Suprapubic skin (tissue), 4 donors: Measurements from ENCODE around the gene STXBP4. TPM values are rescaled to one million over a fixed set of nuclear protein-coding genes. Genes with fewer than 3 reads are reported as not detected.
A peak's percentile ranks its signal among the peaks of the same experiment; 100 is the strongest.

Experiments used
- DNase-seq, 2 donors: peaks; one replicate each; pipeline ENCODE4 v3.0.0-alpha.2; 2019; ENCODE audit warnings: low spot score in 2 of 2
- H3K27ac ChIP-seq: fragments of 200-600 bp; sonication (generic); one replicate; pipeline ENCODE4 v1.5.1; 2019
- H3K27me3 ChIP-seq: fragments of 200-600 bp; sonication (generic); one replicate; pipeline ENCODE4 v1.5.1; 2019
- H3K36me3 ChIP-seq: fragments of 200-600 bp; sonication (generic); one replicate; pipeline ENCODE4 v1.5.1; 2019
- H3K4me1 ChIP-seq: fragments of 200-600 bp; sonication (generic); one replicate; pipeline ENCODE4 v1.5.1; 2019
- H3K4me3 ChIP-seq: fragments of 200-600 bp; sonication (generic); one replicate; pipeline ENCODE4 v1.5.1; 2019; ENCODE audit warnings: mild to moderate bottlenecking
- H3K9me3 ChIP-seq: fragments of 200-600 bp; sonication (generic); one replicate; pipeline ENCODE4 v1.5.1; 2019
- EP300 ChIP-seq: sonication (generic); formaldehyde crosslinking; IDR thresholded peaks from one replicate; pipeline ENCODE4 v1.6.1; 2017; ENCODE audit warnings: antibody characterized with exemption
- POLR2A ChIP-seq, 2 donors: fragments of 450-650 bp; IDR thresholded peaks; one replicate each; pipeline ENCODE4 v1.6.1; 2017; ENCODE audit warnings: antibody characterized with exemption in 2 of 2, mild to moderate bottlenecking in 2 of 2, moderate library complexity in 2 of 2
- POLR2AphosphoS5 ChIP-seq, 3 donors: sonication (generic); formaldehyde crosslinking; IDR thresholded peaks; one replicate each; pipeline ENCODE4 v1.6.1; 2017; ENCODE audit warnings: antibody characterized with exemption in 3 of 3
- WGBS: methylation state at CpG from one replicate; pipeline ENCODE4 v1.1.5; 2018; 5-methylcytosine and 5-hydroxymethylcytosine counted together
- total RNA-seq, 4 donors: library from RNA; depleted of rRNA; stranded (reverse); fragments of >200 nt; gene quantifications; one replicate each; pipeline ENCODE4 v1.1.0, GENCODE V29; 2016
- TF ChIP-seq, protein P1 (sequence below), 2 donors: fragments of 200-600 bp in 1 of 2; fragments of 450-650 bp in 1 of 2; sonication (generic) in 1 of 2; IDR thresholded peaks; one replicate each; pipeline ENCODE4 v1.5.1; 2016 to 2019; ENCODE audit warnings: antibody characterized with exemption in 2 of 2, mild to moderate bottlenecking in 1 of 2, moderate library complexity in 1 of 2

The STXBP4 gene
- total RNA-seq, 4 donors from 2014 or later, result 1.6 to 29.4 (median 7.4) TPM

DNA sequence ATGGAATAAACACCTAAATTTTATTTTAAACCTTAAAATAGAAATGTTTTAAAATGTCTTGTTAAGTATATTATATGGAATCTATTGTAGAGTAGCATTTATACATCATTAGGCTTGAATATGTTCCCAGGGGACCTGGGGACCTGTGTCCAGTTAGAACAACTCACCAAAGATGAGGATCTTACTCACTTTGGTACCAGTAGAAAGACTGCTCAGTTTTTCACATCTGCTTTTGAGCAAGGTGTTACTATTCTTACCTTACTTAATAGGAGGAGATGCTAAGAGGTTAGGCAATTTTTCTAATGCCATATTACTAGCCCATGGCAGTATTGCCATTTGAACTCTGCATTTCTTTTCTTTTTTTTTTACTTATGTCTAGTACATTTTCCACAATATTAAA lies 14.7 kb downstream of the STXBP4 start:
- TF ChIP-seq POLR2AphosphoS5 (IDR thresholded peaks at IDR 0.05), result no peak
- TF ChIP-seq EP300, result no peak
- TF ChIP-seq POLR2A (IDR thresholded peaks at IDR 0.05), result no peak
- TF ChIP-seq, protein P1, sequence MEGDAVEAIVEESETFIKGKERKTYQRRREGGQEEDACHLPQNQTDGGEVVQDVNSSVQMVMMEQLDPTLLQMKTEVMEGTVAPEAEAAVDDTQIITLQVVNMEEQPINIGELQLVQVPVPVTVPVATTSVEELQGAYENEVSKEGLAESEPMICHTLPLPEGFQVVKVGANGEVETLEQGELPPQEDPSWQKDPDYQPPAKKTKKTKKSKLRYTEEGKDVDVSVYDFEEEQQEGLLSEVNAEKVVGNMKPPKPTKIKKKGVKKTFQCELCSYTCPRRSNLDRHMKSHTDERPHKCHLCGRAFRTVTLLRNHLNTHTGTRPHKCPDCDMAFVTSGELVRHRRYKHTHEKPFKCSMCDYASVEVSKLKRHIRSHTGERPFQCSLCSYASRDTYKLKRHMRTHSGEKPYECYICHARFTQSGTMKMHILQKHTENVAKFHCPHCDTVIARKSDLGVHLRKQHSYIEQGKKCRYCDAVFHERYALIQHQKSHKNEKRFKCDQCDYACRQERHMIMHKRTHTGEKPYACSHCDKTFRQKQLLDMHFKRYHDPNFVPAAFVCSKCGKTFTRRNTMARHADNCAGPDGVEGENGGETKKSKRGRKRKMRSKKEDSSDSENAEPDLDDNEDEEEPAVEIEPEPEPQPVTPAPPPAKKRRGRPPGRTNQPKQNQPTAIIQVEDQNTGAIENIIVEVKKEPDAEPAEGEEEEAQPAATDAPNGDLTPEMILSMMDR (IDR thresholded peaks at IDR 0.05), result no peak

DNA sequence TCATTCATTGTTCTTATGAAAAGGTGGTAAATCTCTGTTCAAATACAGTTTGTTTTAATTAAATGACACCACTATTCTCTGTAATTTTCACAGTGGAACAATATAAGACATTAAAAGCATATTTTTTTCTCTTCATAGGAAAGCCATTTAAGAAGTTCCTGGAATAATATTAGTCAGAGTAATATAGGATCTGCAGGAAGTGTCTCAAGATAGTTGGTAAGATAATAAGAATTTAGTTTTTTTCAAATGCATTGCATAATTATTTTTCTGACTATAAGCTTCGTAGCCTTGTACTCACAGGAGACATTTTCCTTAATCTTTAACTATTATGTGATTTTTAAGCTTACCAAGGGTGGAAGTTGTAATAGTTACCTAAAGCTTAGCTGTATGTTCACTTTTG lies 16.9 kb downstream of the STXBP4 start:
- no peaks in the 10 kb centered on the region for H3K27me3 ChIP-seq
- no peak overlapping the region for H3K4me3 ChIP-seq
- no peak overlapping the region for H3K27ac ChIP-seq
- DNase-seq, result no peak
- no peaks in the 10 kb centered on the region for H3K4me1 ChIP-seq
- WGBS, result 90% methylated on average over 1 of the region's 1 CpG
- TF ChIP-seq POLR2AphosphoS5 (IDR thresholded peaks at IDR 0.05) (no peak), EP300 (no peak), POLR2A (IDR thresholded peaks at IDR 0.05) (no peak)
- TF ChIP-seq, protein P1 (IDR thresholded peaks at IDR 0.05), result no peak
- peaks cover under 1% of the 10 kb centered on the region for H3K9me3 ChIP-seq
- no peaks in the 10 kb centered on the region for H3K36me3 ChIP-seq

More for the DNA sequence above, 14.7 kb downstream of the STXBP4 start:
- Histone ChIP-seq H3K4me3 (no peak overlapping the region), H3K9me3 (peaks cover 6% of the 10 kb centered on the region), H3K27ac (no peak overlapping the region), H3K36me3 (peaks cover 4% of the 10 kb centered on the region), H3K4me1 (no peaks in the 10 kb centered on the region), H3K27me3 (no peaks in the 10 kb centered on the region)
- DNase-seq, result no peak

DNA sequence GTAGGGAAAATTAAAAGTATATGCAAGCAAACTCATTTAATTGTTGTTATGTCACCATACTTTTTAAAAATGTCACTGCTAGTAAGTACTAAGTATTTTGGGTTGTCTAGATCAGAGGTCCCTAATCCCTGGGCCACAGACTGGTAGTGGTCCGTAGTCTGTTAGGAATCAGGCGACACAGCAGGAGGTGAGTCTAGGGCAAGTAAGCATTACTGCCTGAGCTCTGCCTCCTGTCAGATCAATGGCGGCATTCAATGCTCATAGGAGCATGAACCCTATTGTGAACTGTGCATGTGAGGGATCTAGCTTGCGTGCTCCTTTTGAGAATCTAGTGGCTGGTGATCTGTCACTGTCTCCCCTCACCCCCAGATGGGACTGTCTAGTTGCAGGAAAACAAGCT lies 21.6 kb downstream of the STXBP4 start:
- H3K4me1 ChIP-seq, result no peaks in the 10 kb centered on the region
- H3K36me3 ChIP-seq, result no peaks in the 10 kb centered on the region
- DNase-seq, result no peak
- TF ChIP-seq EP300 (no peak), POLR2AphosphoS5 (IDR thresholded peaks at IDR 0.05) (no peak), POLR2A (IDR thresholded peaks at IDR 0.05) (no peak)
- TF ChIP-seq, protein P1 (IDR thresholded peaks at IDR 0.05), result no peak
- WGBS, result 96% methylated on average over 4 of the region's 4 CpGs
- H3K27me3 ChIP-seq, result no peaks in the 10 kb centered on the region
- H3K27ac ChIP-seq, result no peak overlapping the region
- no peak overlapping the region for H3K4me3 ChIP-seq
- no peaks in the 10 kb centered on the region for H3K9me3 ChIP-seq

DNA sequence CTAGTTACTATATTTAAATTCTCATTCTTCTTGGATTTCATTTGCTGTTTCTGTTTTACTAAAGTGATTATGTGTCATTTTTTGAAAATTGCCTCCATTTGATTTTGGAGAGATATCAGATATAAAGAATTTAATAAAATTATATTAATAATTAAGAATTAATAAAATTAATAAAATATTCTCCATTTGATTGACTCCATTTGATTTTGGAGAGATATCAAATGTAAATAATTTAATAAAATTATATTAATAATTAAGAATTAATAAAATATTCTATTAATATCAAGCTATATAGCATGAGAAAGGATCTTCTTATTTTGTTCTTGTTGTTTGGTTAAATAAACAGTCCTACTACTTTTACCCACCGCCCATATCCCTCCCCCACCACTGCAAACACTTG lies 23.0 kb downstream of the STXBP4 start:
- Histone ChIP-seq H3K36me3 (no peaks in the 10 kb centered on the region), H3K4me3 (no peak overlapping the region), H3K27ac (no peak overlapping the region), H3K9me3 (no peaks in the 10 kb centered on the region), H3K27me3 (no peaks in the 10 kb centered on the region), H3K4me1 (no peaks in the 10 kb centered on the region)
- no peak for DNase-seq
- WGBS, result 97% methylated on average over 1 of the region's 1 CpG
- no peak for TF ChIP-seq POLR2A (IDR thresholded peaks at IDR 0.05)
- no peak for TF ChIP-seq POLR2AphosphoS5 (IDR thresholded peaks at IDR 0.05)
- no peak for TF ChIP-seq EP300
- TF ChIP-seq, protein P1 (IDR thresholded peaks at IDR 0.05), result no peak

DNA sequence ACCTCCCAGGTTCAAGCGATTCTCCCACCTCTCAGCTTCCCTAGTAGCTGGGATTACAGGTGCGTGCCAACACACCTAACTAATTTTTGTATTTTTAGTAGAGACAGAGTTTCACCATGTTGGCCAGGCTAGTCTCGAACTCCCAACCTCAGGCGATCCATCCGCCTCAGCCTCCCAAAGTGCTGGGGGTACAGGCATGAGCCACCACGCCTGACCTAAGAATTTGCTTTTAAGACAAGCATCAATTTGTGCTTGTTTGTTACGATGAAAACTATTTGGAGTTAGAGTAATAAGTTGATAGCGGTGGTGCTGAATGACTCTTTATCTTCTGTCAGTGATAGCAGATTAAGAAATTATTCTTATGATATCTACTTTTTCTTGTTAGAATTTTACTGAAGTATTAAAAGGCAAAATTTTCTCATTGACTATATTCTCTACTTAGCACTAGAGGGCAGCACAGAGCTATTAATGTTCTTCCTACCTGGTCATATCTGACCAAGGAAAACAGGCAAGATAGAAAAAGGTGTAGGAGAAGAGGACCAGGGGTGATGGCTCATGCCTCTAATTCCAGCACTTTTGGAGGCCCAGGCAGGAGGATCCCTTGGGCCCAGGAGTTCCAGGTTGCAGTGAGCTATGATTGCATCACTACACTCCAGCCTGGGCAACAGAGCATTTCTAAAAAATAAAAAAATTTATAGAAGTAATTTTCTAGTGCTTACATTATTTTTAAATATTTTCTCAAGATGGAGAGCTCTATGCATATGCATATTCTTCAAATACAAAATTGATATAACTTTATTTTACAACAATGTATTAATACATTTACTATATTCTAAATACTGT lies 24.5 kb downstream of the STXBP4 start:
- no peaks in the 10 kb centered on the region for H3K9me3 ChIP-seq
- 80% methylated on average over 8 of the region's 8 CpGs for WGBS
- H3K36me3 ChIP-seq, result no peaks in the 10 kb centered on the region
- no peak overlapping the region for H3K27ac ChIP-seq
- H3K4me1 ChIP-seq, result no peaks in the 10 kb centered on the region
- DNase-seq, result no peak
- no peaks in the 10 kb centered on the region for H3K27me3 ChIP-seq
- no peak for TF ChIP-seq POLR2A (IDR thresholded peaks at IDR 0.05)
- TF ChIP-seq, protein P1 (IDR thresholded peaks at IDR 0.05), result peak; percentile 33 to 48
- no peak overlapping the region for H3K4me3 ChIP-seq
